ENCODE measurements around the gene HYAL2. TPM values are rescaled to one million over a fixed set of nuclear protein-coding genes. Genes with fewer than 3 reads are reported as not detected.
A peak's percentile ranks its signal among the peaks of the same experiment; 100 is the strongest.

Gene HYAL2
- total RNA-seq, 1 experiment from 2014 or later, result 122 TPM

GRCh38 chr3:50297896-50298725 lies 24.4 kb downstream of the HYAL2 start:
- H3K27me3 ChIP-seq (ENCODE audit: control insufficient read depth, insufficient read depth, low read length), result no peaks in the 10 kb centered on the region
- no peaks in the 10 kb centered on the region for H3K36me3 ChIP-seq (replicated peaks; ENCODE audit: control insufficient read depth, insufficient read depth, low read length)
- peak; percentile 71 for DNase-seq
- H3K4me3 ChIP-seq (ENCODE audit: insufficient read depth, low read depth, low read length), result peak overlapping the region; percentile 98

- Histone ChIP-seq H3K36me3 (replicated peaks; ENCODE audit: control insufficient read depth, insufficient read depth, low read length) (no peaks in the 10 kb centered on the region), H3K27me3 (ENCODE audit: control insufficient read depth, insufficient read depth, low read length) (no peaks in the 10 kb centered on the region), H3K4me3 (ENCODE audit: insufficient read depth, low read depth, low read length) (no peak overlapping the region)
- DNase-seq, result no peak
These were observed 25.2 kb downstream of the HYAL2 start for GRCh38 chr3:50297384-50297775.

GRCh38 chr3:50296721-50297383 lies 25.7 kb downstream of the HYAL2 start:
- DNase-seq, result no peak
- Histone ChIP-seq H3K36me3 (replicated peaks; ENCODE audit: control insufficient read depth, insufficient read depth, low read length) (no peaks in the 10 kb centered on the region), H3K4me3 (ENCODE audit: insufficient read depth, low read depth, low read length) (no peak overlapping the region), H3K27me3 (ENCODE audit: control insufficient read depth, insufficient read depth, low read length) (no peaks in the 10 kb centered on the region)

- Histone ChIP-seq H3K27me3 (ENCODE audit: control insufficient read depth, insufficient read depth, low read length) (no peaks in the 10 kb centered on the region), H3K36me3 (replicated peaks; ENCODE audit: control insufficient read depth, insufficient read depth, low read length) (no peaks in the 10 kb centered on the region), H3K4me3 (ENCODE audit: insufficient read depth, low read depth, low read length) (no peak overlapping the region)
- no peak for DNase-seq
These were observed 26.8 kb downstream of the HYAL2 start for GRCh38 chr3:50295553-50296431.

GRCh38 chr3:50294492-50295403 lies 27.8 kb downstream of the HYAL2 start:
- Histone ChIP-seq H3K27me3 (ENCODE audit: control insufficient read depth, insufficient read depth, low read length) (no peaks in the 10 kb centered on the region), H3K4me3 (ENCODE audit: insufficient read depth, low read depth, low read length) (no peak overlapping the region), H3K36me3 (replicated peaks; ENCODE audit: control insufficient read depth, insufficient read depth, low read length) (peaks cover 7% of the 10 kb centered on the region)
- no peak for DNase-seq

- no peak for DNase-seq
- Histone ChIP-seq H3K27me3 (ENCODE audit: control insufficient read depth, insufficient read depth, low read length) (no peaks in the 10 kb centered on the region), H3K36me3 (replicated peaks; ENCODE audit: control insufficient read depth, insufficient read depth, low read length) (peaks cover 12% of the 10 kb centered on the region), H3K4me3 (ENCODE audit: insufficient read depth, low read depth, low read length) (no peak overlapping the region)
These were observed 28.5 kb downstream of the HYAL2 start for GRCh38 chr3:50294089-50294488.

GRCh38 chr3:50293079-50293801 lies 29.3 kb downstream of the HYAL2 start:
- Histone ChIP-seq H3K27me3 (ENCODE audit: control insufficient read depth, insufficient read depth, low read length) (no peaks in the 10 kb centered on the region), H3K36me3 (replicated peaks; ENCODE audit: control insufficient read depth, insufficient read depth, low read length) (peaks cover 20% of the 10 kb centered on the region), H3K4me3 (ENCODE audit: insufficient read depth, low read depth, low read length) (no peak overlapping the region)
- DNase-seq, result no peak

GRCh38 chr3:50292159-50293078 lies 30.1 kb downstream of the HYAL2 start, which contains the start of gene IFRD2:
Gene IFRD2 (minus strand): TSS chr3:50292429. CDS start chr3:50292274, 155 bp downstream.
- peak; percentile 98 for DNase-seq
- Histone ChIP-seq H3K36me3 (replicated peaks; ENCODE audit: control insufficient read depth, insufficient read depth, low read length) (peaks cover 22% of the 10 kb centered on the region), H3K27me3 (ENCODE audit: control insufficient read depth, insufficient read depth, low read length) (no peaks in the 10 kb centered on the region), H3K4me3 (ENCODE audit: insufficient read depth, low read depth, low read length) (peak within 1 kb of the TSS; percentile 83)

GRCh38 chr3:50290161-50290641 lies 32.3 kb downstream of the HYAL2 start:
- Histone ChIP-seq H3K36me3 (replicated peaks; ENCODE audit: control insufficient read depth, insufficient read depth, low read length) (peaks cover 22% of the 10 kb centered on the region), H3K4me3 (ENCODE audit: insufficient read depth, low read depth, low read length) (no peak overlapping the region), H3K27me3 (ENCODE audit: control insufficient read depth, insufficient read depth, low read length) (no peaks in the 10 kb centered on the region)
- no peak for DNase-seq

- Histone ChIP-seq H3K4me3 (ENCODE audit: insufficient read depth, low read depth, low read length) (no peak overlapping the region), H3K36me3 (replicated peaks; ENCODE audit: control insufficient read depth, insufficient read depth, low read length) (peaks cover 22% of the 10 kb centered on the region), H3K27me3 (ENCODE audit: control insufficient read depth, insufficient read depth, low read length) (no peaks in the 10 kb centered on the region)
- no peak for DNase-seq
These were observed 33.4 kb downstream of the HYAL2 start for GRCh38 chr3:50289130-50289529.

- Histone ChIP-seq H3K36me3 (replicated peaks; ENCODE audit: control insufficient read depth, insufficient read depth, low read length) (peaks cover 22% of the 10 kb centered on the region), H3K4me3 (ENCODE audit: insufficient read depth, low read depth, low read length) (no peak overlapping the region), H3K27me3 (ENCODE audit: control insufficient read depth, insufficient read depth, low read length) (no peaks in the 10 kb centered on the region)
- DNase-seq, result no peak
These were observed 34.0 kb downstream of the HYAL2 start for GRCh38 chr3:50288387-50289007.

- Histone ChIP-seq H3K27me3 (ENCODE audit: control insufficient read depth, insufficient read depth, low read length) (no peaks in the 10 kb centered on the region), H3K36me3 (replicated peaks; ENCODE audit: control insufficient read depth, insufficient read depth, low read length) (peaks cover 22% of the 10 kb centered on the region), H3K4me3 (ENCODE audit: insufficient read depth, low read depth, low read length) (no peak overlapping the region)
- no peak for DNase-seq
These were observed 35.3 kb downstream of the HYAL2 start for GRCh38 chr3:50287262-50287661.

Data from H7 (cell line).